ENCODE measurements around the gene IRAK2.
A peak's percentile ranks its signal among the peaks of the same experiment; 100 is the strongest.

The IRAK2 gene

GRCh38 chr3:10235551-10235950 lies 70.8 kb downstream of the IRAK2 start:
- DNase-seq (ENCODE audit: extremely low spot score), result no peak
- POLR2A ChIA-PET, result no interaction called here
- TF ChIP-seq CTCF (IDR thresholded peaks at IDR 0.05; ENCODE audit: control extremely low read depth, extremely low read depth, low read depth, missing control alignments), result no peak
- CTCF ChIA-PET, result interaction anchor here (1.3 to 1.8 kb wide), 2 partner anchors 27 to 71 kb away, joined by 3 to 4 read pairs; partner anchors contain the start of gene IRAK2

- no peak for DNase-seq (ENCODE audit: extremely low spot score)
- ChIA-PET CTCF (interaction anchor here (1.3 kb wide), 1 partner anchor 9 kb away, joined by 4 read pairs; the partner anchor contains the start of gene TATDN2), POLR2A (no interaction called here)
- TF ChIP-seq CTCF (IDR thresholded peaks at IDR 0.05; ENCODE audit: control extremely low read depth, extremely low read depth, low read depth, missing control alignments), result no peak
These were observed 73.8 kb downstream of the IRAK2 start for GRCh38 chr3:10238345-10239183.

DNA sequence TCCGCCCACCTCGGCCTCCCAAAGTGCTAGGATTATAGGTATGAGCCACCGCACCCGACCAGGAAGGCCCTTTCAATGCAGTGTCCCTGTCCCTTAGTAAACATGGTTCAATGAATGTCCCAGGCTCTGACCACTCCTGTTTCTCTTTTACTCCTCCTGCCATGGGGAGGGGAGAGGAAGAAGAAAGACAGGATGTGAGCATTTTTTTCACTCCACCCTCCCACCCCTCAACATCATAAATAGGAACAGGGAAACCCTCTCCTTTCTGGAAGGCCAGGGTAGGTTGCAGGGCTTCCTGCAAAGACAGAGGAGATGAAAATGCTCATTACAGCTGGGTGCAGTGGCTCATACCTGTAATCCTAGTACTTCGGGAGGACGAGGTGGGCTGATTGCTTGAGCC lies 76.1 kb downstream of the IRAK2 start:
- TF ChIP-seq CTCF (IDR thresholded peaks at IDR 0.05; ENCODE audit: control extremely low read depth, extremely low read depth, low read depth, missing control alignments), result no peak
- no peak for DNase-seq (ENCODE audit: extremely low spot score)
- ChIA-PET CTCF (interaction anchor here (2.6 kb wide), 1 partner anchor 10 kb away, joined by 8 read pairs; no protein-coding TSS in a partner anchor), POLR2A (no interaction called here)

DNA sequence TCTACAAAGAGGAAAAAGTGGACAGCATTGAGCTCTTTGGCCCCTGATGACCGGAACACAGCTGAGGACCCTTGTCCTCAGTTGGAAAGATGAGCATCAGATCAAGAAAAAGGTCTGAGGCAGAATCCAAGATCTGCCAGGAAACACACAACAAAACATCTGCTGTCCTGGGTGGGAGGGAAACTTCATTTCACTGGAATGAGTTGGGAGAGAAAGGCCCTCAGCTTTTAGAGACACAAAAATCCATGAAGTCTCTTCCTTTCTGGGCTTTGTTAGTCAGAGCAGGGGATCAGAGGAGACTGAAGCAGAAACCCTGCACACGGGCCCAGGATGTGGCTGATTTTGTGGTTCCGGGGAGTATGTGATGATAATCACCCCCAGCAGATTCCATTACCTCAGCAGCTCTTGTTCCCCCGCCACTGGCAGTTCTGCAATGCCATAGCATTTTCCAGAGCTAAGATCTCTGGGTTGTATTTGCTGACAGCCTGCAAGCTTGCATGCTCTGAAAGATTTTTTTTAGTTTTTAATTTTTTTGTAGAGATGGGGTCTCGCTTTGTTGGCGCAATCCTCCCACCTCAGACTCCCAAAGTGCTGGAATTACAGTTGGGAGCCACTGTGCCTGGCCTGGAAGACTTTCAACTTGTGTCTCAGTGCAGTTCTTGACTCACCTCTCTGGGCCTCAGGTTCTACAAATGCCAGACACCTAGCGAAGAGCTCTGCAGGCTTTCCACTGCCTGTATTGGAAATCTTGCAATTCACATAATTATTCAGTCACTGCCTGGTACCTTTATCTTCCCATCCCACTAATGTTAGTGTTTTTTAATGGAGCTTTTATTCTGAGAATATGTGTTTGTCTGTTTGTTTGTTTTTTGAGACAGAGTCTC lies 77.7 kb downstream of the IRAK2 start:
- TF ChIP-seq CTCF (IDR thresholded peaks at IDR 0.05; ENCODE audit: control extremely low read depth, extremely low read depth, low read depth, missing control alignments), result no peak
- POLR2A ChIA-PET, result interaction anchor here (0.6 kb wide), 1 partner anchor 47 kb away, joined by 4 read pairs; no protein-coding TSS in a partner anchor
- CTCF ChIA-PET, result interaction anchor here (1.0 to 2.6 kb wide), 5 partner anchors 9 to 50 kb away, joined by 3 to 8 read pairs (median 4); no protein-coding TSS in a partner anchor
- peak; percentile 53 for DNase-seq (ENCODE audit: extremely low spot score)

DNA sequence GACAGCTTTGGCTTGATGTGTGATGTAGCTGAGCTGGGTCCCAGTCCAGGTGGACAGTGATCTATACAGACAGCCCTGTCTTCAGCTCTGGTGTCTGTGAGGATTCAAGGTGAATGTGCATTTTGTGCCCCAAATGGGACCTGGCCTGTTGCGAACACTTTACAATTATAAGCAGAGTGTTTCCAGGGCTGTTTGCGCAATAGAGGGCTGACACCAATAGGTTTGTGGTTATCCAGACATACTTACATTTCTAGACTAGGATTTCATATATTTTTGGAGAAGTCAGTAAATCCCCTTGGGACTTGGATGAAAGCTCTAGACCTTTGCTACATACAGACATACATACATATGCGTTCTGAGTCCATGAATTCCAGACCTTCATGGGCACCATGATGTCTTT lies 79.3 kb downstream of the IRAK2 start:
- POLR2A ChIA-PET, result no interaction called here
- CTCF ChIA-PET, result interaction anchor here (0.9 to 1.7 kb wide), 4 partner anchors 20 to 81 kb away, joined by 3 to 4 read pairs (median 3); no protein-coding TSS in a partner anchor

More for the DNA sequence above, 79.3 kb downstream of the IRAK2 start:
- DNase-seq (ENCODE audit: extremely low spot score), result no peak
- no peak for TF ChIP-seq CTCF (IDR thresholded peaks at IDR 0.05; ENCODE audit: control extremely low read depth, extremely low read depth, low read depth, missing control alignments)
